ENCODE results near the gene TTPAL.

The TTPAL gene

GRCh38 chr20:44504402-44505307, 29.0 kb downstream of the TTPAL start:
- POLR2A ChIA-PET: interaction anchor here (0.6 kb wide), 1 partner anchor 93 kb away, joined by 3 read pairs; no protein-coding TSS in a partner anchor
- CTCF ChIA-PET: interaction anchor here (1.1 to 1.3 kb wide), 4 partner anchors 10 to 106 kb away, joined by 3 to 6 read pairs (median 4); no protein-coding TSS in a partner anchor
- H3K4me3 ChIP-seq (ENCODE audit: low read depth, low read length): no peak overlapping the region
- no peak for DNase-seq (ENCODE audit: low read depth, low spot score)
- TF ChIP-seq CTCF (IDR thresholded peaks at IDR 0.05; ENCODE audit: insufficient read depth, low read length, missing control alignments): no peak

GRCh38 chr20:44509762-44510161, 34.1 kb downstream of the TTPAL start:
- POLR2A ChIA-PET: interaction anchor here (0.5 kb wide), 1 partner anchor 81 kb away, joined by 3 read pairs; no protein-coding TSS in a partner anchor
- H3K4me3 ChIP-seq (ENCODE audit: low read depth, low read length): no peak overlapping the region
- TF ChIP-seq CTCF (IDR thresholded peaks at IDR 0.05; ENCODE audit: insufficient read depth, low read length, missing control alignments): no peak
- CTCF ChIA-PET: interaction anchor here (1.1 to 2.0 kb wide), 4 partner anchors 9 to 173 kb away, joined by 3 to 5 read pairs (median 3); no protein-coding TSS in a partner anchor
- no peak for DNase-seq (ENCODE audit: low read depth, low spot score)

GRCh38 chr20:44513871-44514270, 38.2 kb downstream of the TTPAL start:
- no peak for DNase-seq (ENCODE audit: low read depth, low spot score)
- CTCF ChIA-PET: interaction anchor here (0.8 to 2.5 kb wide), 5 partner anchors 9 to 96 kb away, joined by 3 to 8 read pairs (median 3); no protein-coding TSS in a partner anchor
- H3K4me3 ChIP-seq (ENCODE audit: low read depth, low read length): no peak overlapping the region
- no peak for TF ChIP-seq CTCF (IDR thresholded peaks at IDR 0.05; ENCODE audit: insufficient read depth, low read length, missing control alignments)
- POLR2A ChIA-PET: no interaction called here

GRCh38 chr20:44516491-44516890, 40.8 kb downstream of the TTPAL start:
- no peak overlapping the region for H3K4me3 ChIP-seq (ENCODE audit: low read depth, low read length)
- ChIA-PET CTCF (interaction anchor here (0.8 to 2.1 kb wide), 3 partner anchors 9 to 94 kb away, joined by 3 to 5 read pairs (median 4); no protein-coding TSS in a partner anchor), POLR2A (no interaction called here)
- no peak for DNase-seq (ENCODE audit: low read depth, low spot score)
- no peak for TF ChIP-seq CTCF (IDR thresholded peaks at IDR 0.05; ENCODE audit: insufficient read depth, low read length, missing control alignments)

- DNase-seq (ENCODE audit: low read depth, low spot score): no peak
- no peak overlapping the region for H3K4me3 ChIP-seq (ENCODE audit: low read depth, low read length)
- CTCF ChIA-PET: interaction anchor here (0.8 to 1.4 kb wide), 2 partner anchors 15 to 91 kb away, joined by 4 read pairs; no protein-coding TSS in a partner anchor
- no peak for TF ChIP-seq CTCF (IDR thresholded peaks at IDR 0.05; ENCODE audit: insufficient read depth, low read length, missing control alignments)
- POLR2A ChIA-PET: no interaction called here
Measured at GRCh38 chr20:44517454-44517853, 41.8 kb downstream of the TTPAL start.

GRCh38 chr20:44518248-44518647, 42.6 kb downstream of the TTPAL start:
- no peak overlapping the region for H3K4me3 ChIP-seq (ENCODE audit: low read depth, low read length)
- ChIA-PET POLR2A (no interaction called here), CTCF (interaction anchor here (0.6 to 1.4 kb wide), 3 partner anchors 12 to 91 kb away, joined by 3 to 4 read pairs (median 3); no protein-coding TSS in a partner anchor)
- TF ChIP-seq CTCF (IDR thresholded peaks at IDR 0.05; ENCODE audit: insufficient read depth, low read length, missing control alignments): no peak
- DNase-seq (ENCODE audit: low read depth, low spot score): no peak
